ENCODE measurements around the gene SPHKAP.

Gene SPHKAP

DNA sequence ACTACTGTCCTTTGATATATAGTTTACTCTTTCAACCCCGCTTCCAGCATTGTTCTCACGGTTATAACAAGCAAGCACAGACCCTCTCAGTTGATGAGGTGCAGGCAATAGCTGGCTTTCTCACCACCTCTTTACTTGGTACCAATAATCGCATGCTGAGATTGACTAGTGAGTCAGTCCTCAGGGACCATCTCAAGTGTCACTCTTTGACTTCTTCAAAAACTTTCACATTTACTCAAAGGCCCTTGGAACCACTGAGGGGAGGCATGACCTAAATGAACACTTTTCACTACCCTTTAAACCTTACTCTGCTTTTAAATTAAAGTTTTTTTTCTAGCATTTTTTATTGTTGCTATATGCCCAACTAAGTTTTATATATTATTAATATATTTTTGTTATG lies 208.2 kb downstream of the SPHKAP start:
- no peak for TF ChIP-seq EZH2phosphoT487 (IDR thresholded peaks at IDR 0.05; ENCODE audit: low read depth)
- TF ChIP-seq, protein P1, sequence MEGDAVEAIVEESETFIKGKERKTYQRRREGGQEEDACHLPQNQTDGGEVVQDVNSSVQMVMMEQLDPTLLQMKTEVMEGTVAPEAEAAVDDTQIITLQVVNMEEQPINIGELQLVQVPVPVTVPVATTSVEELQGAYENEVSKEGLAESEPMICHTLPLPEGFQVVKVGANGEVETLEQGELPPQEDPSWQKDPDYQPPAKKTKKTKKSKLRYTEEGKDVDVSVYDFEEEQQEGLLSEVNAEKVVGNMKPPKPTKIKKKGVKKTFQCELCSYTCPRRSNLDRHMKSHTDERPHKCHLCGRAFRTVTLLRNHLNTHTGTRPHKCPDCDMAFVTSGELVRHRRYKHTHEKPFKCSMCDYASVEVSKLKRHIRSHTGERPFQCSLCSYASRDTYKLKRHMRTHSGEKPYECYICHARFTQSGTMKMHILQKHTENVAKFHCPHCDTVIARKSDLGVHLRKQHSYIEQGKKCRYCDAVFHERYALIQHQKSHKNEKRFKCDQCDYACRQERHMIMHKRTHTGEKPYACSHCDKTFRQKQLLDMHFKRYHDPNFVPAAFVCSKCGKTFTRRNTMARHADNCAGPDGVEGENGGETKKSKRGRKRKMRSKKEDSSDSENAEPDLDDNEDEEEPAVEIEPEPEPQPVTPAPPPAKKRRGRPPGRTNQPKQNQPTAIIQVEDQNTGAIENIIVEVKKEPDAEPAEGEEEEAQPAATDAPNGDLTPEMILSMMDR (IDR thresholded peaks at IDR 0.05; ENCODE audit: low read depth, low read length), result no peak
- H3K9ac ChIP-seq (ENCODE audit: low read length), result no peak overlapping the region
- H3K27me3 ChIP-seq (ENCODE audit: low read depth, low read length), result no peaks in the 10 kb centered on the region

GRCh38 chr2:227971619-227972230 lies 209.8 kb downstream of the SPHKAP start:
- no peak overlapping the region for H3K4me3 ChIP-seq (ENCODE audit: low read length)
- H3K9me3 ChIP-seq (ENCODE audit: insufficient read depth, low read length), result no peaks in the 10 kb centered on the region
- no peak overlapping the region for H3K9ac ChIP-seq (ENCODE audit: low read length)
- H4K20me1 ChIP-seq (ENCODE audit: insufficient read depth, low read length), result no peaks in the 10 kb centered on the region
- H3K27ac ChIP-seq (ENCODE audit: low read length), result no peak overlapping the region
- no peaks in the 10 kb centered on the region for H3K79me2 ChIP-seq (ENCODE audit: low read length)
- no peaks in the 10 kb centered on the region for H3K36me3 ChIP-seq (replicated peaks; ENCODE audit: low read depth, low read length)
- no peaks in the 10 kb centered on the region for H3K4me1 ChIP-seq (ENCODE audit: low read length)
- no peaks in the 10 kb centered on the region for H3K27me3 ChIP-seq (ENCODE audit: low read depth, low read length)
- no peak overlapping the region for H2AFZ ChIP-seq (ENCODE audit: low read depth, low read length)
- no peak overlapping the region for H3K4me2 ChIP-seq (ENCODE audit: low read length)
- TF ChIP-seq, protein P1 (IDR thresholded peaks at IDR 0.05; ENCODE audit: low read depth, low read length), result no peak
- no peak for TF ChIP-seq EZH2phosphoT487 (IDR thresholded peaks at IDR 0.05; ENCODE audit: low read depth)

More for the DNA sequence above, 208.2 kb downstream of the SPHKAP start:
- no peak overlapping the region for H2AFZ ChIP-seq (ENCODE audit: low read depth, low read length)
- H3K36me3 ChIP-seq (replicated peaks; ENCODE audit: low read depth, low read length), result no peaks in the 10 kb centered on the region
- H3K4me2 ChIP-seq (ENCODE audit: low read length), result no peak overlapping the region
- H4K20me1 ChIP-seq (ENCODE audit: insufficient read depth, low read length), result no peaks in the 10 kb centered on the region
- no peaks in the 10 kb centered on the region for H3K79me2 ChIP-seq (ENCODE audit: low read length)
- H3K4me1 ChIP-seq (ENCODE audit: low read length), result no peaks in the 10 kb centered on the region
- H3K9me3 ChIP-seq (ENCODE audit: insufficient read depth, low read length), result no peaks in the 10 kb centered on the region
- H3K4me3 ChIP-seq (ENCODE audit: low read length), result no peak overlapping the region
- no peak overlapping the region for H3K27ac ChIP-seq (ENCODE audit: low read length)

DNA sequence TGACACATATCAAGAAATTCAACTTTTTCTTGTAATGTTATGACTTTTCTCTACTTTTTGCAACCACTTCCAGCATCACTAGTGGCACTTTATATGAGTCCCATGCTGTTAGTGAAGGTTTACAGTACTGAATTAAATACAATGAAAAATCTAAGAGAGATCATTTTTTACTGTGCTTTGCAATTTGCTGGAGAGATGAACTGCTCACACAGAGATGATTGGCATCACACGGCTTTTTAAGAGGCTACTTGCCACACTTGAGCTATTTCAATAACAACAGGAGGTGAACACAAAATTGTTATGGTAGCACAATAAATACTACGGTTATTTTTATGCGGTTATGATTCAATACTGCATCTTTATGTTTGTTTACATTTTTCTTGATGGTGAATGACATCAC lies 221.2 kb downstream of the SPHKAP start:
- Histone ChIP-seq H3K36me3 (replicated peaks; ENCODE audit: low read depth, low read length) (no peaks in the 10 kb centered on the region), H3K4me1 (ENCODE audit: low read length) (no peaks in the 10 kb centered on the region), H2AFZ (ENCODE audit: low read depth, low read length) (no peak overlapping the region), H3K4me3 (ENCODE audit: low read length) (no peak overlapping the region), H3K79me2 (ENCODE audit: low read length) (no peaks in the 10 kb centered on the region), H3K9ac (ENCODE audit: low read length) (no peak overlapping the region), H3K4me2 (ENCODE audit: low read length) (no peak overlapping the region), H3K27ac (ENCODE audit: low read length) (no peak overlapping the region), H3K27me3 (ENCODE audit: low read depth, low read length) (no peaks in the 10 kb centered on the region), H3K9me3 (ENCODE audit: insufficient read depth, low read length) (no peaks in the 10 kb centered on the region), H4K20me1 (ENCODE audit: insufficient read depth, low read length) (no peaks in the 10 kb centered on the region)
- no peak for TF ChIP-seq EZH2phosphoT487 (IDR thresholded peaks at IDR 0.05; ENCODE audit: low read depth)
- TF ChIP-seq, protein P1 (IDR thresholded peaks at IDR 0.05; ENCODE audit: low read depth, low read length), result no peak

GRCh38 chr2:227942965-227943364 lies 238.5 kb downstream of the SPHKAP start:
- H3K36me3 ChIP-seq (replicated peaks; ENCODE audit: low read depth, low read length), result no peaks in the 10 kb centered on the region
- H3K27me3 ChIP-seq (ENCODE audit: low read depth, low read length), result peaks cover 2% of the 10 kb centered on the region; the same call in 1 of the 2 replicates
- no peaks in the 10 kb centered on the region for H3K9me3 ChIP-seq (ENCODE audit: insufficient read depth, low read length)
- no peak overlapping the region for H3K4me2 ChIP-seq (ENCODE audit: low read length)
- no peak overlapping the region for H3K4me3 ChIP-seq (ENCODE audit: low read length)
- H3K27ac ChIP-seq (ENCODE audit: low read length), result no peak overlapping the region
- H3K4me1 ChIP-seq (ENCODE audit: low read length), result peaks cover 7% of the 10 kb centered on the region
- no peaks in the 10 kb centered on the region for H3K79me2 ChIP-seq (ENCODE audit: low read length)
- no peak overlapping the region for H2AFZ ChIP-seq (ENCODE audit: low read depth, low read length)
- no peak for TF ChIP-seq EZH2phosphoT487 (IDR thresholded peaks at IDR 0.05; ENCODE audit: low read depth)
- TF ChIP-seq, protein P1 (IDR thresholded peaks at IDR 0.05; ENCODE audit: low read depth, low read length), result no peak
- H3K9ac ChIP-seq (ENCODE audit: low read length), result no peak overlapping the region
- H4K20me1 ChIP-seq (ENCODE audit: insufficient read depth, low read length), result no peaks in the 10 kb centered on the region

Data from OCI-LY3 (cell line).